Hepatic stellate cell (primary cell): ENCODE results near the gene KRI1.
A peak's percentile ranks its signal among the peaks of the same experiment; 100 is the strongest.
"Not testable (repeated sequence)": the region's sequence is repeated elsewhere in the genome, so short reads cannot be mapped to it uniquely, and the experiment has no call there.

ENCODE experiments used
- DNase-seq: peaks from one replicate; pipeline ENCODE4 v3.0.0; 2011; ENCODE audit warnings: low spot score

KRI1 gene

GRCh38 chr19:10575011-10575716 lies 9.4 kb upstream of the KRI1 start:
- no peak for DNase-seq

- DNase-seq: no peak
Measured at GRCh38 chr19:10574462-10574861, 8.7 kb upstream of the KRI1 start.

GRCh38 chr19:10573793-10574192 lies 8.0 kb upstream of the KRI1 start:
- not testable (repeated sequence) for DNase-seq

GRCh38 chr19:10568826-10569651 lies 3.2 kb upstream of the KRI1 start, which contains the start of gene CDKN2D:
Gene CDKN2D (minus strand): TSS chr19:10568979. CDS start chr19:10568653, 326 bp downstream.
- peak; percentile 98 for DNase-seq

- no peak for DNase-seq
Measured at GRCh38 chr19:10568062-10568825, 2.4 kb upstream of the KRI1 start.

GRCh38 chr19:10567656-10568055 lies 1.8 kb upstream of the KRI1 start:
- no peak for DNase-seq

GRCh38 chr19:10566658-10567410 lies 1.0 kb upstream of the KRI1 start:
- no peak for DNase-seq

GRCh38 chr19:10566408-10566657 lies 523 bp upstream of the KRI1 start:
- DNase-seq: no peak

- peak; percentile 76 for DNase-seq
Measured at GRCh38 chr19:10565028-10565566, 713 bp downstream of the KRI1 start.

GRCh38 chr19:10562609-10563008 lies 3.2 kb downstream of the KRI1 start:
- DNase-seq: no peak

GRCh38 chr19:10560154-10560553 lies 5.7 kb downstream of the KRI1 start:
- DNase-seq: no peak

GRCh38 chr19:10557603-10558197 lies 8.1 kb downstream of the KRI1 start:
- DNase-seq: no peak

- DNase-seq: no peak
Measured at GRCh38 chr19:10555610-10555973, 10.2 kb downstream of the KRI1 start.

- DNase-seq: no peak
Measured at GRCh38 chr19:10554760-10555609, 10.8 kb downstream of the KRI1 start.

GRCh38 chr19:10553943-10554381 lies 11.8 kb downstream of the KRI1 start:
- DNase-seq: no peak

- no peak for DNase-seq
Measured at GRCh38 chr19:10553087-10553667, 12.6 kb downstream of the KRI1 start.

GRCh38 chr19:10552510-10553053 lies 13.2 kb downstream of the KRI1 start:
- DNase-seq: peak; percentile 76

- DNase-seq: peak; percentile 0
Measured at GRCh38 chr19:10551698-10552301, 14.0 kb downstream of the KRI1 start.

GRCh38 chr19:10551006-10551405 lies 14.8 kb downstream of the KRI1 start:
- not testable (repeated sequence) for DNase-seq
